CD8-positive, alpha-beta memory T cell (primary cell): ENCODE results near the gene MSI2. TPM values are rescaled to one million over a fixed set of nuclear protein-coding genes. Genes with fewer than 3 reads are reported as not detected.

Source experiments
- CTCF ChIA-PET: fragments of 350-600 bp; sonication (Branson Sonifier 250); formaldehyde crosslinking; loops from one replicate; lab custom pipeline; 2021; ENCODE audit warnings: antibody characterized with exemption; lab: Charles Lee
- POLR2A ChIA-PET: fragments of 350-600 bp; sonication (Branson Sonifier 250); formaldehyde crosslinking; loops from one replicate; lab custom pipeline; 2021; ENCODE audit warnings: antibody characterized with exemption; lab: Charles Lee
- DNase-seq, 5 donors: peaks; one replicate each; pipeline versions ENCODE4 v3.0.0 to v3.0.0-alpha.2; 2020 to 2022; ENCODE audit warnings: mixed read lengths in 1 of 5
- H3K27ac ChIP-seq: one replicate; pipeline ENCODE4 v1.7.0; 2013; ENCODE audit warnings: low read depth, mild to moderate bottlenecking, low read length, moderate library complexity
- H3K27me3 ChIP-seq: 2 replicates; pipeline ENCODE4 v1.7.0; 2013; ENCODE audit warnings: low read length, mild to moderate bottlenecking; ENCODE audit not compliant: insufficient read depth, poor library complexity, severe bottlenecking
- H3K36me3 ChIP-seq: 2 replicates; pipeline ENCODE4 v1.7.0; 2013; ENCODE audit warnings: mild to moderate bottlenecking, low read length, moderate library complexity; ENCODE audit not compliant: insufficient read depth
- H3K4me1 ChIP-seq: 2 replicates; pipeline ENCODE4 v1.7.0; 2013; ENCODE audit warnings: mild to moderate bottlenecking, low read length, moderate library complexity; ENCODE audit not compliant: insufficient read depth
- H3K4me3 ChIP-seq: 2 replicates; pipeline ENCODE4 v1.7.0; 2013; ENCODE audit warnings: mild to moderate bottlenecking, low read length
- H3K9me3 ChIP-seq: 2 replicates; pipeline ENCODE4 v1.7.0; 2013; ENCODE audit warnings: mild to moderate bottlenecking, low read length
- H3K27ac Mint-ChIP-seq, 8 donors: one replicate each; pipeline ENCODE4 v1.8.0; 2020 to 2021; ENCODE audit warnings: mixed read lengths in 8 of 8, mild to moderate bottlenecking in 6 of 8, inconsistent platforms in 3 of 8, moderate library complexity in 3 of 8
- H3K27me3 Mint-ChIP-seq, 2 donors: one replicate each; pipeline ENCODE4 v1.8.0; 2020 to 2021; ENCODE audit warnings: mixed read lengths in 2 of 2, mild to moderate bottlenecking in 1 of 2, moderate library complexity in 1 of 2
- H3K36me3 Mint-ChIP-seq, 3 donors: one replicate each; pipeline ENCODE4 v1.8.0; 2020 to 2021; ENCODE audit warnings: mixed read lengths in 3 of 3, inconsistent platforms in 1 of 3, mild to moderate bottlenecking in 1 of 3
- H3K4me1 Mint-ChIP-seq, 3 donors: one replicate each; pipeline ENCODE4 v1.8.0; 2020 to 2021; ENCODE audit warnings: mixed read lengths in 3 of 3, inconsistent platforms in 1 of 3, mild to moderate bottlenecking in 1 of 3
- H3K4me3 Mint-ChIP-seq, 7 donors: one replicate each; pipeline ENCODE4 v1.8.0; 2020 to 2021; ENCODE audit warnings: mixed read lengths in 7 of 7, mild to moderate bottlenecking in 6 of 7, moderate library complexity in 4 of 7, inconsistent platforms in 2 of 7
- H3K9me3 Mint-ChIP-seq, 5 donors: one replicate each; pipeline ENCODE4 v1.8.0; 2020 to 2022; ENCODE audit warnings: mixed read lengths in 5 of 5, mild to moderate bottlenecking in 3 of 5, moderate library complexity in 2 of 5, inconsistent platforms in 1 of 5
- polyA plus RNA-seq: library from polyadenylated mRNA; unstranded; fragments of 300-500 nt; fragmentation: Illumina TruSeq; gene quantifications from one replicate; pipeline ENCODE4 v1.2.3, GENCODE V29; 2021
- total RNA-seq, 2 experiments: library from RNA; stranded (reverse); gene quantifications; one replicate each; pipeline ENCODE4 v1.2.3, GENCODE V29; 2021

The MSI2 gene
- total and polyA plus RNA-seq, 3 experiments from 2014 or later = 2.3 to 58.0 (median 57.1) TPM

GRCh38 chr17:57720386-57721035 is 464.2 kb downstream of the MSI2 start:
- Mint-ChIP-seq H3K4me1 (peaks cover 0 to 8% (median 6%) of the 10 kb centered on the region in 3 donors), H3K36me3 (no peaks in the 10 kb centered on the region), H3K9me3 (no peaks in the 10 kb centered on the region), H3K27ac (no peak overlapping the region), H3K27me3 (peaks cover 10 to 20% of the 10 kb centered on the region in 2 donors), H3K4me3 (no peak overlapping the region)
- POLR2A ChIA-PET = no interaction called here
- no peak overlapping the region for H3K4me3 ChIP-seq
- H3K27ac ChIP-seq = no peak overlapping the region
- no peaks in the 10 kb centered on the region for H3K4me1 ChIP-seq
- DNase-seq = no peak
- H3K9me3 ChIP-seq = no peaks in the 10 kb centered on the region
- H3K27me3 ChIP-seq = no peaks in the 10 kb centered on the region
- CTCF ChIA-PET = no interaction called here
- H3K36me3 ChIP-seq = no peaks in the 10 kb centered on the region

GRCh38 chr17:57721967-57722703 is 465.8 kb downstream of the MSI2 start:
- no peak overlapping the region for H3K4me3 ChIP-seq
- peaks cover 0 to 7% of the 10 kb centered on the region in 2 donors for H3K27me3 Mint-ChIP-seq
- H3K36me3 ChIP-seq = no peaks in the 10 kb centered on the region
- no peaks in the 10 kb centered on the region for H3K36me3 Mint-ChIP-seq
- H3K27ac Mint-ChIP-seq = no peak overlapping the region
- no peak overlapping the region for H3K4me3 Mint-ChIP-seq
- peaks cover 0 to 8% (median 6%) of the 10 kb centered on the region in 3 donors for H3K4me1 Mint-ChIP-seq
- H3K27ac ChIP-seq = no peak overlapping the region
- H3K9me3 Mint-ChIP-seq = no peaks in the 10 kb centered on the region
- H3K9me3 ChIP-seq = no peaks in the 10 kb centered on the region
- POLR2A ChIA-PET = no interaction called here
- no peaks in the 10 kb centered on the region for H3K4me1 ChIP-seq
- H3K27me3 ChIP-seq = no peaks in the 10 kb centered on the region
- CTCF ChIA-PET = no interaction called here
- DNase-seq = no peak

- no peak overlapping the region for H3K27ac Mint-ChIP-seq
These were observed 466.4 kb downstream of the MSI2 start for GRCh38 chr17:57722704-57723043.

GRCh38 chr17:57723427-57724025 is 467.2 kb downstream of the MSI2 start:
- H3K27me3 Mint-ChIP-seq = peaks cover 0 to 3% of the 10 kb centered on the region in 2 donors

More at GRCh38 chr17:57722704-57723043, 466.4 kb downstream of the MSI2 start:
- H3K4me3 Mint-ChIP-seq = no peak overlapping the region
- ChIA-PET CTCF (no interaction called here), POLR2A (no interaction called here)
- Histone ChIP-seq H3K27me3 (no peaks in the 10 kb centered on the region), H3K27ac (no peak overlapping the region), H3K4me3 (no peak overlapping the region), H3K36me3 (no peaks in the 10 kb centered on the region), H3K9me3 (no peaks in the 10 kb centered on the region), H3K4me1 (no peaks in the 10 kb centered on the region)
- H3K27me3 Mint-ChIP-seq = peaks cover 0 to 1% of the 10 kb centered on the region in 2 donors
- DNase-seq = no peak
- H3K36me3 Mint-ChIP-seq = no peaks in the 10 kb centered on the region
- H3K4me1 Mint-ChIP-seq = peaks cover 0 to 8% (median 6%) of the 10 kb centered on the region in 3 donors
- no peaks in the 10 kb centered on the region for H3K9me3 Mint-ChIP-seq

GRCh38 chr17:57724026-57724728 is 467.9 kb downstream of the MSI2 start:
- POLR2A ChIA-PET = no interaction called here
- Mint-ChIP-seq H3K36me3 (no peaks in the 10 kb centered on the region), H3K27me3 (peaks cover 0 to 3% of the 10 kb centered on the region in 2 donors), H3K9me3 (no peaks in the 10 kb centered on the region), H3K27ac (no peak overlapping the region), H3K4me3 (no peak overlapping the region), H3K4me1 (peaks cover 0 to 8% (median 6%) of the 10 kb centered on the region in 3 donors)
- H3K27ac ChIP-seq = no peak overlapping the region
- no peaks in the 10 kb centered on the region for H3K4me1 ChIP-seq
- CTCF ChIA-PET = no interaction called here
- no peaks in the 10 kb centered on the region for H3K36me3 ChIP-seq
- H3K4me3 ChIP-seq = no peak overlapping the region
- no peak for DNase-seq
- H3K27me3 ChIP-seq = no peaks in the 10 kb centered on the region
- H3K9me3 ChIP-seq = no peaks in the 10 kb centered on the region

More at GRCh38 chr17:57723427-57724025, 467.2 kb downstream of the MSI2 start:
- no peak for DNase-seq
- Mint-ChIP-seq H3K4me1 (peaks cover 0 to 8% (median 6%) of the 10 kb centered on the region in 3 donors), H3K9me3 (no peaks in the 10 kb centered on the region), H3K4me3 (no peak overlapping the region), H3K36me3 (no peaks in the 10 kb centered on the region), H3K27ac (peak overlapping the region in 1 of 8 donors; percentile 20)
- Histone ChIP-seq H3K4me1 (no peaks in the 10 kb centered on the region), H3K9me3 (no peaks in the 10 kb centered on the region), H3K4me3 (no peak overlapping the region), H3K27me3 (no peaks in the 10 kb centered on the region), H3K36me3 (no peaks in the 10 kb centered on the region), H3K27ac (no peak overlapping the region)
- ChIA-PET POLR2A (no interaction called here), CTCF (no interaction called here)

- POLR2A ChIA-PET = no interaction called here
- CTCF ChIA-PET = no interaction called here
- Mint-ChIP-seq H3K27me3 (peaks cover 0 to 3% of the 10 kb centered on the region in 2 donors), H3K4me3 (no peak overlapping the region), H3K9me3 (no peaks in the 10 kb centered on the region), H3K4me1 (peaks cover 0 to 8% (median 6%) of the 10 kb centered on the region in 3 donors), H3K36me3 (no peaks in the 10 kb centered on the region), H3K27ac (peak overlapping the region in 1 of 8 donors; percentile 33)
- no peak for DNase-seq
- Histone ChIP-seq H3K4me3 (no peak overlapping the region), H3K27me3 (no peaks in the 10 kb centered on the region), H3K9me3 (no peaks in the 10 kb centered on the region), H3K27ac (no peak overlapping the region), H3K36me3 (no peaks in the 10 kb centered on the region), H3K4me1 (no peaks in the 10 kb centered on the region)
These were observed 468.4 kb downstream of the MSI2 start for GRCh38 chr17:57724729-57725125.

- CTCF ChIA-PET = interaction anchor here (1.0 to 1.3 kb wide), 2 partner anchors 14 to 21 kb away, joined by 3 to 4 read pairs; no protein-coding TSS in a partner anchor
- Histone ChIP-seq H3K27me3 (no peaks in the 10 kb centered on the region), H3K36me3 (no peaks in the 10 kb centered on the region)
These were observed 470.0 kb downstream of the MSI2 start for GRCh38 chr17:57726213-57726790.

More at GRCh38 chr17:57726213-57726790, 470.0 kb downstream of the MSI2 start:
- Histone ChIP-seq H3K4me1 (no peaks in the 10 kb centered on the region), H3K27ac (no peak overlapping the region), H3K9me3 (no peaks in the 10 kb centered on the region), H3K4me3 (no peak overlapping the region)
- Mint-ChIP-seq H3K36me3 (no peaks in the 10 kb centered on the region), H3K9me3 (no peaks in the 10 kb centered on the region), H3K4me3 (no peak overlapping the region), H3K27me3 (peaks cover 3 to 4% of the 10 kb centered on the region in 2 donors), H3K4me1 (peaks cover 0 to 8% (median 8%) of the 10 kb centered on the region in 3 donors), H3K27ac (no peak overlapping the region)
- DNase-seq = no peak
- POLR2A ChIA-PET = no interaction called here
